Upper lobe of left lung (tissue), 6 donors: ENCODE data around the gene TMEM170B. TPM values are rescaled to one million over a fixed set of nuclear protein-coding genes. Genes with fewer than 3 reads are reported as not detected.

ENCODE experiments used
- ATAC-seq, 2 donors: fragments of 200-7000 bp; cut with Tn5 transposase; one replicate each; pipeline ENCODE4 v1.9.1; 2022; ENCODE audit warnings: mild to moderate bottlenecking in 2 of 2, moderate library complexity in 2 of 2; ENCODE audit not compliant: low FRiP score in 2 of 2
- DNase-seq, 2 donors: peaks; one replicate each; pipeline ENCODE4 v3.0.0-alpha.2; 2019 to 2020
- H3K27ac ChIP-seq, 4 donors: fragments of 200-600 bp; sonication (generic); one replicate each; pipeline ENCODE4 v1.5.1; 2016 to 2019
- H3K27me3 ChIP-seq, 4 donors: fragments of 200-600 bp; sonication (generic); one replicate each; pipeline ENCODE4 v1.5.1; 2017 to 2019
- H3K36me3 ChIP-seq, 4 donors: fragments of 200-600 bp; sonication (generic); one replicate each; pipeline ENCODE4 v1.5.1; 2016 to 2019
- H3K4me1 ChIP-seq, 4 donors: fragments of 200-600 bp; sonication (generic); one replicate each; pipeline ENCODE4 v1.5.1; 2018 to 2019
- H3K4me3 ChIP-seq, 4 donors: fragments of 200-600 bp; sonication (generic); one replicate each; pipeline ENCODE4 v1.5.1; 2017 to 2019; ENCODE audit warnings: mild to moderate bottlenecking in 2 of 4, moderate library complexity in 1 of 4
- H3K9me3 ChIP-seq, 4 donors: fragments of 200-600 bp; sonication (generic); one replicate each; pipeline ENCODE4 v1.5.1; 2018 to 2019
- CTCF ChIP-seq, 6 experiments: fragments of 450-650 bp in 4 of 6; fragments of 200-600 bp in 2 of 6; sonication (generic) in 2 of 6; IDR thresholded peaks; one replicate each; pipeline ENCODE4 v1.5.1; 2016 to 2019; ENCODE audit warnings: antibody characterized with exemption in 6 of 6
- EP300 ChIP-seq, 4 donors: sonication (generic); formaldehyde crosslinking; IDR thresholded peaks; one replicate each; pipeline ENCODE4 v1.5.1; 2017; ENCODE audit warnings: antibody characterized with exemption in 4 of 4, control low read depth in 2 of 4
- POLR2A ChIP-seq, 4 donors: fragments of 450-650 bp; IDR thresholded peaks; one replicate each; pipeline ENCODE4 v1.5.1; 2016 to 2017; ENCODE audit warnings: antibody characterized with exemption in 4 of 4, mild to moderate bottlenecking in 2 of 4
- POLR2AphosphoS5 ChIP-seq, 2 donors: sonication (generic); formaldehyde crosslinking; IDR thresholded peaks; one replicate each; pipeline ENCODE4 v1.5.1; 2017; ENCODE audit warnings: antibody characterized with exemption in 2 of 2
- WGBS, 2 donors: methylation state at CpG; one replicate each; pipeline ENCODE4 v1.1.5; 2017 to 2018; 5-methylcytosine and 5-hydroxymethylcytosine counted together
- total RNA-seq, 6 donors: library from RNA; depleted of rRNA in 4 of 6; stranded (reverse); fragments of >200 nt in 4 of 6; gene quantifications; one replicate each; pipeline versions ENCODE4 v1.1.0 to v1.2.1, GENCODE V29; 2016 to 2021
- donor health status: DM: no; HTN: no; CAD: no; lungs with moderate emphysema.
- donor health status: DM: no; HTN: yes; CAD: no; lungs with severe emphysema.

The TMEM170B gene
- total RNA-seq, 6 donors from 2014 or later = 3.0 to 12.9 (median 6.0) TPM

- Histone ChIP-seq H3K27me3 (no peaks in the 10 kb centered on the region), H3K36me3 (no peaks in the 10 kb centered on the region), H3K27ac (no peak overlapping the region), H3K4me1 (no peaks in the 10 kb centered on the region), H3K4me3 (no peak overlapping the region), H3K9me3 (peaks cover 0 to 3% (median 0%) of the 10 kb centered on the region in 4 donors)
- ATAC-seq (no peak), DNase-seq (no peak)
- 38 to 52% methylated on average over 3 of the region's 3 CpGs for WGBS, 2 donors
- TF ChIP-seq POLR2A (IDR thresholded peaks at IDR 0.05) (no peak), POLR2AphosphoS5 (IDR thresholded peaks at IDR 0.05) (no peak), CTCF (IDR thresholded peaks at IDR 0.05) (no peak), EP300 (IDR thresholded peaks at IDR 0.05) (no peak)
These were observed 21.8 kb upstream of the TMEM170B start for GRCh38 chr6:11515763-11516162.

- WGBS, 2 donors = 82 to 93% methylated on average over 4 of the region's 4 CpGs
- peak overlapping the region in 2 of 4 donors; percentile 19 to 40 for H3K27ac ChIP-seq
- H3K4me1 ChIP-seq = peaks cover 0 to 14% (median 5%) of the 10 kb centered on the region in 4 donors
- TF ChIP-seq POLR2AphosphoS5 (IDR thresholded peaks at IDR 0.05) = no peak
- TF ChIP-seq CTCF (IDR thresholded peaks at IDR 0.05) = no peak
- no peak for TF ChIP-seq EP300 (IDR thresholded peaks at IDR 0.05)
- TF ChIP-seq POLR2A (IDR thresholded peaks at IDR 0.05) = no peak
- no peak overlapping the region for H3K4me3 ChIP-seq
- peak in 1 of 2 donors; percentile 50 for DNase-seq
- ATAC-seq = peak in 1 of 2 donors; percentile 55
- H3K9me3 ChIP-seq = no peaks in the 10 kb centered on the region
- no peaks in the 10 kb centered on the region for H3K27me3 ChIP-seq
- H3K36me3 ChIP-seq = no peaks in the 10 kb centered on the region
These were observed 14.5 kb upstream of the TMEM170B start for GRCh38 chr6:11522812-11523605.

- H3K9me3 ChIP-seq = no peaks in the 10 kb centered on the region
- H3K27ac ChIP-seq = peak overlapping the region; percentile 14 to 78 (median 68)
- H3K4me1 ChIP-seq = peaks cover 0 to 14% (median 5%) of the 10 kb centered on the region in 4 donors
- no peaks in the 10 kb centered on the region for H3K27me3 ChIP-seq
- H3K36me3 ChIP-seq = no peaks in the 10 kb centered on the region
- ATAC-seq (peak; percentile 46 to 90), DNase-seq (peak in 1 of 2 donors; percentile 54)
- 49 to 61% methylated on average over 2 of the region's 2 CpGs for WGBS, 2 donors
- no peak overlapping the region for H3K4me3 ChIP-seq
- TF ChIP-seq POLR2A (IDR thresholded peaks at IDR 0.05) (peak in 1 of 4 donors; percentile 14), EP300 (IDR thresholded peaks at IDR 0.05) (peak in 3 of 4 donors; percentile 46 to 95 (median 83)), POLR2AphosphoS5 (IDR thresholded peaks at IDR 0.05) (peak; percentile 78 to 93), CTCF (IDR thresholded peaks at IDR 0.05) (no peak)
These were observed 11.9 kb upstream of the TMEM170B start for GRCh38 chr6:11525468-11526155.

- Histone ChIP-seq H3K9me3 (no peaks in the 10 kb centered on the region), H3K4me3 (no peak overlapping the region), H3K36me3 (no peaks in the 10 kb centered on the region), H3K27ac (peak overlapping the region in 2 of 4 donors; percentile 8 to 37), H3K27me3 (no peaks in the 10 kb centered on the region), H3K4me1 (peaks cover 0 to 14% (median 5%) of the 10 kb centered on the region in 4 donors)
- no peak for ATAC-seq
- TF ChIP-seq EP300 (IDR thresholded peaks at IDR 0.05) (no peak), POLR2A (IDR thresholded peaks at IDR 0.05) (no peak), CTCF (IDR thresholded peaks at IDR 0.05) (no peak), POLR2AphosphoS5 (IDR thresholded peaks at IDR 0.05) (no peak)
- WGBS, 2 donors = 79 to 84% methylated on average over 3 of the region's 3 CpGs
- no peak for DNase-seq
These were observed 11.4 kb upstream of the TMEM170B start for GRCh38 chr6:11526156-11526505.
